ENCODE data around the gene HSPA12B. TPM values are rescaled to one million over a fixed set of nuclear protein-coding genes. Genes with fewer than 3 reads are reported as not detected.

HSPA12B gene
- total RNA-seq, 1 donor from 2014 or later: 64.8 TPM

- intact Hi-C loops (cut with DNase I): no loop called here
Observed at GRCh38 chr20:3741836-3742458, 9.5 kb downstream of the HSPA12B start.

GRCh38 chr20:3743251-3743650 is 10.8 kb downstream of the HSPA12B start:
- TF ChIP-seq CTCF (IDR thresholded peaks at IDR 0.05): no peak
- no peaks in the 10 kb centered on the region for H3K9me3 ChIP-seq
- H3K27me3 ChIP-seq: no peaks in the 10 kb centered on the region
- no peak overlapping the region for H3K27ac ChIP-seq
- no peaks in the 10 kb centered on the region for H3K4me1 ChIP-seq
- no peaks in the 10 kb centered on the region for H3K36me3 ChIP-seq
- DNase-seq (ENCODE audit: low spot score in 2 of 2): no peak
- no peak overlapping the region for H3K4me3 ChIP-seq
- intact Hi-C loops (cut with DNase I): no loop called here

More at GRCh38 chr20:3741836-3742458, 9.5 kb downstream of the HSPA12B start:
- DNase-seq (ENCODE audit: low spot score in 2 of 2): no peak
- Histone ChIP-seq H3K4me1 (no peaks in the 10 kb centered on the region), H3K36me3 (no peaks in the 10 kb centered on the region), H3K27ac (no peak overlapping the region), H3K9me3 (no peaks in the 10 kb centered on the region), H3K27me3 (no peaks in the 10 kb centered on the region), H3K4me3 (no peak overlapping the region)
- TF ChIP-seq CTCF (IDR thresholded peaks at IDR 0.05): no peak

GRCh38 chr20:3744037-3744436 is 11.6 kb downstream of the HSPA12B start:
- Histone ChIP-seq H3K36me3 (no peaks in the 10 kb centered on the region), H3K4me3 (no peak overlapping the region), H3K27ac (no peak overlapping the region), H3K27me3 (no peaks in the 10 kb centered on the region), H3K4me1 (no peaks in the 10 kb centered on the region), H3K9me3 (no peaks in the 10 kb centered on the region)
- no peak for DNase-seq (ENCODE audit: low spot score in 2 of 2)
- intact Hi-C loops (cut with DNase I): no loop called here
- no peak for TF ChIP-seq CTCF (IDR thresholded peaks at IDR 0.05)

GRCh38 chr20:3744806-3745685 is 12.6 kb downstream of the HSPA12B start:
- TF ChIP-seq CTCF (IDR thresholded peaks at IDR 0.05): no peak
- Histone ChIP-seq H3K9me3 (no peaks in the 10 kb centered on the region), H3K4me3 (peak overlapping the region in 1 of 2 donors; percentile 19), H3K4me1 (peaks cover 0 to 3% of the 10 kb centered on the region in 2 donors), H3K27ac (no peak overlapping the region), H3K27me3 (no peaks in the 10 kb centered on the region), H3K36me3 (no peaks in the 10 kb centered on the region)
- DNase-seq (ENCODE audit: low spot score in 2 of 2): peak in 1 of 2 donors; percentile 81
- intact Hi-C loops (cut with DNase I): no loop called here

GRCh38 chr20:3745686-3746173 is 13.2 kb downstream of the HSPA12B start:
- Histone ChIP-seq H3K27me3 (no peaks in the 10 kb centered on the region), H3K36me3 (no peaks in the 10 kb centered on the region), H3K4me3 (no peak overlapping the region), H3K9me3 (no peaks in the 10 kb centered on the region), H3K4me1 (peaks cover 0 to 3% of the 10 kb centered on the region in 2 donors), H3K27ac (no peak overlapping the region)
- DNase-seq (ENCODE audit: low spot score in 2 of 2): no peak
- intact Hi-C loops (cut with DNase I): no loop called here
- TF ChIP-seq CTCF (IDR thresholded peaks at IDR 0.05): no peak
